NCI-H2227 treated with DMSO at 0.1 percent for 48 hours (cell line): ENCODE results near the gene IRF8.

Source experiments
- DNase-seq: peaks from one replicate; lab custom pipeline; 2025; lab: John Stamatoyannopoulos, UW

Gene IRF8

DNA sequence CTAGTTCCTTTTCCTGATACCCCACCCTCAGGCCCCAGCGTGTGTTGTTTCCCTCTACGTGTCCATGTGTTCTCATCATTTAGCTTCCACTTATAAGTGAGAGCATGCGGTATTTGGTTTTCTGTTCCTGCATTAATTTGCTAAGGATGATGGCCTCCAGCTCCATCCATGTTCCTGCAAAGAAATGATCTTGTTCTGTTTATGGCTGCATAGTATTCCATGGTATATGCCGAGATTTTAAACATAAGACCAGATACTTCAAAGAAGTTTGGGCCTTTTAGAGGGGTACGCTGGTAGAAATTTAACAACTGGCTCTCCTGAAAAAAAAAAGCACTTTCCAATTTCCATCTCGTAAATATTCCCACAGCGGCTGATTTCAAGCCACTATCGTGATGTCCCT, 59.8 kb downstream of the IRF8 start:
- DNase-seq = no peak

DNA sequence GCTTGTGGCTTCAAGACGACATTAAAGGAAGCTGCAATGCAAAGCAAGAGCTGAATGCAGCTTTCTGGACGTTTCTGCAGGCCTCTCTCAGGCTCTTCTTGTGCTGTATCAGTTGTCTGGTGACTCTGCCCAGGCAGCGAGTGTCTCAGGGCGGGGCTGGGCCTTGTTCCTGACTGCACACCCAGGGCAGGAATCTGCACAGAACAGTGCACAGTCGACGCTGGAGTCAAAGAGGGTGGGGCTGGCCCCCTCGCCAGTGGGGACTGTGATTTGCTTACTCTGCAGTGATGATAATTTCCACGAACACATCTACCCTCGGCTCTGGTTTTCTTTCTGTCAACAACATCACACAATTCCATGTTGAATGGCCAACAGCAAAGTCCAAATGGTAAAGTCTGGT, 60.7 kb downstream of the IRF8 start:
- DNase-seq = no peak

DNA sequence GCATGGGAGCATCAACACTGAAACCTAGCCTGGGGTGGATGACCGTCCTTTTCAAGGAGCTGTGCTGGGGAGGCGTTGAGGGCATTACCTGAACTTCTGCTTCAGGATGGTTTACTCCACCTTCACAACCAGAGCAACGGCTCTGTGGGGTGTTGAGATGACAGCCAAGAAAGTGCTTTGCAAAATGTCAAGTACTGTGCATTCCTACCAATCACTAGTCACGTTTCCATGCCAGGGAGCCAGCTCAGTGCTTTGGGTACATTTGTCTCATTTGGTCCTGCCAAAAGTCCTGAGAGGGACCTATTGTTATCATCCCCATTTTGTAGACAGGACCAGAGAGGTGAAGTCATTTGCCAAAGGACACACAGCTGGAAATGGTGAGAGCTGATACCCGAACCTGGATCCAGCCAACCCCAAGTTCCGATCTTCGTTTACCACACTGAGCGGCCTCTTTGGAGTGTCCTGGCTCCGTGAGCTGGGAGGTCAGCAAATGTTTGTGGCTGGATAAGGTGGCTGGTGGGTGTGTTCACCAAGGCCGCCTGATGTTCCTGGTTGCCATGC, 61.6 kb downstream of the IRF8 start:
- DNase-seq = no peak

DNA sequence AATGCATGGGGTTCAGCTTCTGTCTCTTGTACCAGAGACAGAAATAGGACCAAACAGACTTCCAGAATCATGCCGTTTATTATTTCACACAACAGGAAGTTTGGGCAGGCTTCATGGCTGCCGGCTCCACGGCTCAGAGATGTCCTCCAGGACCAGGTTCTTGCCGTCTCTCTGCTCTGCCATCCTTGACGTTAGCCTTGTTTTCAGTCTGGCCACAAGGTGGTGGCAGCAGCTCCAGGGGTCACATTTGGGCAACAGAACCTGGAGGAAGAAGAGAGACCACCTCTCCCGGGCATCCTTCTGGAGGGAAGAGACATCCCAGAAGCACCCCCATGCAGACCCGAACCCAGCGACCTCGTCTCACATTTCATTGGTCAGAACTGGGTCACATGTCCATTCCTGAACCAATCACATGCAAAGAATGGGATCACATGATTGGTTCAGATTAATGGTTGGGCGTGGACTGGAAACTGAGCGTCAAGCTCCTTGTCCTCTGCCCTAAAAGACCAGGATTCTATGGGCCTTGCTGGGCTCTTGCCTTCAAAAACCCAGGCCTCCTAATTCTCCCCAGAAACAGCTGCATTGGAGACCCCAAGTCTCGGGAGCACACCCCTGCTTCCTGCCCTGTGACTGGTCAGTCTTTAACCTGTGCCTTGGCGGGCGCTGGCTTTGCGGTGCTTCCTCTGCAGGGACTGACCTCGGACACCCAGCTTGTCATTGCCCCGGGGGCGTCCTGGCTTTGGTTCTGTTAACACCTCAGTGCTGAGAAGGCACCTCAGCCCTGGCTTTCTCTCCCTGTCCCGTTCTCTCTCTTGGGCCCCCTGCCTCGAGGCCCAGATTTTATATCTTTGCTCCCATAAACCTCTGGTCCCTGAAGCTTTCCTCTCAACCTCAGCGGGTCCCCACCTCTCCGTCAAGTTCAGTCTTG, 63.3 kb downstream of the IRF8 start:
- DNase-seq = no peak

DNA sequence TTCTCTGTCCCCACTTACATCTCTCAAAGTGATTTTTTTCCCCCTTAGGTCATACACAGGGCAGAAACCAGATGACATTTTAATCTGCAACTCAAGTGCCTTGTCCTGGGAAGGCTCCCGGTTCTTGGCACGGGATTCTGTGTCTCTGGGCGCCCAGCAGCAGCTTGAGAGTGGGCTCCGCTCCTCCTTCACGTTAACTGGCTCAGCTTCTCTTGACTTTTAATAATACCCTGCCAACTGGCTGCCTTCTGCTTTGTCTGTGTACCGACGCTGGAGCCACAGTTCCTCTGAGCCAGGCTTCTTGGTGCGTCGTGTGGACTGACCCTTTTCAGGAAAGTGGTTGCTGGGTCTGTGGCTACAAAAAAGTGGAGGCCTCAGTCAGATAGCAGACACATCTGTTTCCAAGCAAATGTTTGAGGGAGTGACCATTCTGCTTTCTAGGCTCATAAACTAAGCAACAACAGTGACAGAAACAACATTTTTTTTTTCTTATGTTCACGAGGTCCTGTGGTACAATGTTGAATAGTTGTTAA, 64.9 kb downstream of the IRF8 start:
- peak; percentile 29 for DNase-seq

DNA sequence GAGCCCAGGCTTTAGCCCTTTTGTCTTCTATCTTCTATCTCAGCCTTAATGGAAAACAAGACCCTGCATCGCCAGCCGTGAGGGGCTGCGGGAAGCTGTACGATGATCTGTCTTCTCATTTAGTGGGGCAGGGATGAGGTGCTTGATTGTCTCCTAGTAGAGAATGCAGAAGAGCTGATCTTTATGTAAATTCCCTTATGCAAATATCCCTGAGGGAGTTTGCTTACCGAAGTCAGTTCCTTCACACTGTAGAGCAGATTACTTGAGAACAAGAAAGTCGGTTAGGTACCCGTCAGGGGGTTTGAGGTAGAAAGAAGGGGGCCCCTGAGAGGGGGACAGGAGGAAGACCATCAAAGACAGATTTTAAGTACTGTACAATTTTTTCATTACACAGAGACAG, 66.2 kb downstream of the IRF8 start:
- DNase-seq = no peak

DNA sequence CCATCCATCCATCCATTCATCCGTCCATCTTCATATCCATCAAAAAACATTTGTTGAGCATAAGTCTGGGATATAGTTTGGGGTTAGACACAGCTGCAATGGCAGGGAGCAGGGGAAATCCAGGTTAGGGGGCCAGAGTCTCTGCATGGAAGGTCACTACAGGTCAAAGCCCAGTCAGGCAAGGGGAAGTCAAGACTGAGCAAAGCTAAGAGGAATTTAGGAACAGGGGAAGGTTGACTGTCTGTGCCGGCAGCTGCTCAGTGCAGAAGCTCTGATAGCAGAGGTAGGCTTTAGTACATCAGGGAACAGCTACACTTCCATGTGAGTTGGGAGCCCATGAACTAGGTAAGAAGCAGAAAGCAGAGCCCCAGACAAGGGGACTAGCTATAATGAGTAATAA, 68.1 kb downstream of the IRF8 start:
- DNase-seq = no peak

DNA sequence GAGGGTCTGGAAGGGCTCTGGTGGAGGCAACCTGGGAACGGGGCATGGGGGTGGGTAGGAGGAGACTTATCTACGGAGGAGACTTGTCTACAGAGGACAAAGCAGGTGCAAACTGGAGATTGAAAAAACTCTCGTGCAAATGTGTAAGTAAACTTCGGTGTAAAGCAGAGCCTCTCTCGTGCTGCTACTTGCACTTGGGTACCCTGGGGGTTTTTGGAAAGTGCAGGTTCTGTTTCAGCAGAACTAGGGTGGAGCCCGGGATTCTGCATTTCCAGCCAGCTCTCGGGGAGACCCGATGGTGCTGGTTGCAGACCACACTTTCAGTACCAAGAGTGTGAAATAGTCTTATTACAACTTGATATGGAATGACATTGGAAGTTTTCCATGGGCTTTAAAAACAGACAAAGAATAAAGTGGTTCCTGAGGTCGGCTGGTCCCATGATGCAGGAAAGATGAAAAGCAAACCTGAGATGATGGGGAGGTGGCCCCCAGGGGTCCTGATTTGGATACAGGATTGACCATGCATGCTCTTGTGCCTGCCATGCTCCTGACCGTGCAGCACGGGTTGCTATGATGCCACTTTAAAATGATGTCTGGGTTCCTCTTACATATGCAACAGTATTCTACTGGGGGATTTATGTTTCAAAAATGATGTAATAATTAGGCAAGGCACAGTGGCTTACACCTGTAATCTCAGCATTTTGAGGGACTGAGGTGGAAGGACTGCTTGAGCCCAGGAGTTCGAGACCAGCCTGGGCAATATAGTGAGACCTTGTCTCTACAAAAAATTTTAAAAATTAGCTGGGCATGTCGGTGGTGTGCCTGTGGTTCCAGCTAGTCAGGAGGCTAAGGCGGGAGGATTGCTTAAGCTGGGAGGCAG, 69.3 kb downstream of the IRF8 start:
- DNase-seq = no peak

DNA sequence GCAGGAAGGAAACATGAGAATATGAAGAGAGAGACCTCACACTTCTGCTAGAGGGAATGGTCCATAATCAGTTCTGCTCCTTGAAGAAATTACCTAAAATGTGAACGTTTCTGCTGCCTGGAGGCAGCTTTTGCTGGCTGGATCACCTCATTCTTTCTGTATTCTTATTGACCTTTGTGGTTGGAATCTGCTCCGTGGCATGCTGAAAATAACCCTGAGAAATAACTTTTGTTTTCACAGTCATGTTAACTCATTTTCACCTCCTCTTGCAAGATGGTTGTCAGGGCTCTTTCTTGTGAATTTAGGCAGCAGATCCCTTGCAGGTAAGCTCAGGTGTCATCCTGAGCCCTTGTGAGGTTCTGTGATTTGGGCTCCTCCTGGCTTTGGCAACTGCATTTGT, 70.2 kb downstream of the IRF8 start:
- DNase-seq = no peak

DNA sequence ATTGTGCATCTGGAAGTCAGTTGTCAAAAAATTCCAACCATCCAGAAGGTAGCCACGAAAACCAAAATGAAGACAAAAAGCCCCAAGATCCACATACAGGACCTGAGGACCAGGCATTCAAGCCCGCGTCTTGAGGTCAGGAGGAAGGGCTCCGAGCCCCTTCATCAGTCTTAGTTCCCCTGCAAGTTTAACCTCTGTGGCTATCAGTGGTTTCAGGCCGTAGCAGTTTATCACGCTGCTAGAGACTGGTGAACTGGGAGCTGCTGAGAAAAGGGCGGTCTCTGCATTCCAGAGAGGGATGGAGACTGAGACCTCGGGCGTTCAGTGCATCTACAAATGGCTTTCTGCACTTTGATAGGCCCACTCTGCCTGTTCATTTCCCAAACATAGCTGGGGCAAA, 70.6 kb downstream of the IRF8 start:
- DNase-seq = no peak

DNA sequence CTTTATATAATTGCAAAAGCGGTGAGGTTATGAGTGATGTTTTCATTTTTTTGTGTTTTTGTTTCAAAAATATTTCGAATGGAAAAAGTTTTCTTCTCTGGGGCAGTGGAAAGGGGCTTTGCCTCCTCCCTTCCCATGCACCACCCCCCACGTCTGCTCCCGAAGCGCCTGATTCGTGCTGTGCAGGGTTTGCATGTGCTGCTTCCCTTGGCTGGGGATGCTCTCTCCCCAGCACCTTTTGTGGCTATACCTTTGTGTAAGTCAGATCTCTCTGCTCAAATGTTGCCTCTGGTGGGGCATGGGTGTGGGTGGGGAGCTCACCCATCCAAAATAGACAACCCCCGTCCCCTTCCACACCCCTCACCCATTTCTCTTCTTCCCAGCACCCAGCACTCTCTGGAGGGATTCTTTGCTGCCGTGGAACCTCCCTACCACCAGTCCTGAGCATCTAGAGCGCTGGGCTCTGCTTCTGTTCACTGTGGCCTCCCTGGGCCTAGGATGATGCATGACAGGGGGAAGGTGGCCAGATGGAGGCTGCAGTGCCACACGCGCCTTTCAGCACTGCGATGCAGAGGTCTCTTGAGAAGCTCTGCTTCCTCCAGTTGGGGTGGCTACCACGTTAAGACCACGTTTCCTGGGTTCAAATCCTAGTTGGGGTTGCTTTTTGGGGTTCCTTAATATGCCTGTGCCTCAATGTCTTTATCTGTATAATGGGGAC, 71.2 kb downstream of the IRF8 start:
- no peak for DNase-seq

DNA sequence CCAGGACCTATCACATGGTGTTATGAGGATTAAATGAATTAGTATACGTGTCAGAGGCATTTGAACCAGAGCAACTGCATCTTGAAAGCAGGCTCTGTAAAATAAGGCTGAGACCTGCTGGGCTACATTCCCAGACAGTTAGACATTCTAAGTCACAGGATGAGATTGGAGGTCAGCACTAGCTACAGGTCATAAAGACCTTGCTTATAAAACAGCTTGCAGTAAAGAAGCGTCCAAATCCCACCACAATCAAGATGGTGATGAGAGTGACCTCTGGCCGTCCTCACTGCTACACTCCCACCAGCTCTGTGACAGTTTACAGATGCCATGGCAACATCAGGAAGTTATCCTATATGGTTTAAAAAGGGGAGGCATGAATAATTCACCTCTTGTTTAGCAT, 71.8 kb downstream of the IRF8 start:
- no peak for DNase-seq
